GM11168 (cell line): ENCODE measurements around the gene MAP3K4.
"Not testable (repeated sequence)": the region's sequence is repeated elsewhere in the genome, so short reads cannot be mapped to it uniquely, and the experiment has no call there.

ENCODE experiments used
- in situ Hi-C: fragments of 300-500 bp; cut with MboI; formaldehyde crosslinking; loops from one replicate; pipeline ENCODE4 v1.12.0; 2022; ENCODE audit warnings: low sequenced_read_pairs; ENCODE audit not compliant: unreplicated experiment

Gene MAP3K4

GRCh38 chr6:160967351-160967750, 24.2 kb upstream of the MAP3K4 start:
- in situ Hi-C loops = no loop called here

GRCh38 chr6:160967833-160968232, 23.7 kb upstream of the MAP3K4 start:
- in situ Hi-C loops = no loop called here

GRCh38 chr6:160971171-160971570, 20.4 kb upstream of the MAP3K4 start:
- in situ Hi-C loops = no loop called here

GRCh38 chr6:160972111-160972510, 19.5 kb upstream of the MAP3K4 start:
- in situ Hi-C loops = no loop called here

GRCh38 chr6:160972594-160972993, 19.0 kb upstream of the MAP3K4 start:
- in situ Hi-C loops = not testable (repeated sequence)

GRCh38 chr6:160973311-160974250, 18.0 kb upstream of the MAP3K4 start:
- in situ Hi-C loops = no loop called here

- in situ Hi-C loops = no loop called here
These were observed 17.2 kb upstream of the MAP3K4 start for GRCh38 chr6:160974304-160974771.

- in situ Hi-C loops = no loop called here
These were observed 16.4 kb upstream of the MAP3K4 start for GRCh38 chr6:160975162-160975561.

- in situ Hi-C loops = not testable (repeated sequence)
These were observed 15.6 kb upstream of the MAP3K4 start for GRCh38 chr6:160975961-160976360.

GRCh38 chr6:160978141-160978901, 13.2 kb upstream of the MAP3K4 start:
- in situ Hi-C loops = no loop called here

GRCh38 chr6:160979061-160979708, 12.4 kb upstream of the MAP3K4 start:
- in situ Hi-C loops = no loop called here

GRCh38 chr6:160983377-160983948, 8.1 kb upstream of the MAP3K4 start:
- in situ Hi-C loops = not testable (repeated sequence)

- in situ Hi-C loops = no loop called here
These were observed 4.7 kb upstream of the MAP3K4 start for GRCh38 chr6:160986851-160987250.

- in situ Hi-C loops = no loop called here
These were observed 4.3 kb upstream of the MAP3K4 start for GRCh38 chr6:160987265-160987664.

GRCh38 chr6:160990847-160991405, 643 bp upstream of the MAP3K4 start:
- in situ Hi-C loops = no loop called here

- in situ Hi-C loops = no loop called here
These were observed 751 bp downstream of the MAP3K4 start for GRCh38 chr6:160992061-160992979.

GRCh38 chr6:160992980-160993314, 1.4 kb downstream of the MAP3K4 start:
- in situ Hi-C loops = no loop called here

- in situ Hi-C loops = no loop called here
These were observed 3.7 kb downstream of the MAP3K4 start for GRCh38 chr6:160995271-160995670.

- in situ Hi-C loops = no loop called here
These were observed 4.6 kb downstream of the MAP3K4 start for GRCh38 chr6:160996131-160996601.
